Tibial nerve (tissue), 3 donors: ENCODE measurements around the gene SCRN1.

ENCODE experiments used
- POLR2A ChIP-seq, 2 donors: fragments of 450-650 bp; IDR thresholded peaks; one replicate each; pipeline ENCODE4 v1.6.1; 2017; ENCODE audit warnings: antibody characterized with exemption in 2 of 2, mild to moderate bottlenecking in 2 of 2, moderate library complexity in 2 of 2
- TF ChIP-seq, protein P1 (sequence below), 5 experiments: fragments of 200-600 bp in 3 of 5; fragments of 450-650 bp in 2 of 5; sonication (generic) in 3 of 5; IDR thresholded peaks; one replicate each; pipeline ENCODE4 v1.5.1; 2016 to 2019; ENCODE audit warnings: antibody characterized with exemption in 5 of 5, mild to moderate bottlenecking in 3 of 5, moderate library complexity in 2 of 5

DNA sequence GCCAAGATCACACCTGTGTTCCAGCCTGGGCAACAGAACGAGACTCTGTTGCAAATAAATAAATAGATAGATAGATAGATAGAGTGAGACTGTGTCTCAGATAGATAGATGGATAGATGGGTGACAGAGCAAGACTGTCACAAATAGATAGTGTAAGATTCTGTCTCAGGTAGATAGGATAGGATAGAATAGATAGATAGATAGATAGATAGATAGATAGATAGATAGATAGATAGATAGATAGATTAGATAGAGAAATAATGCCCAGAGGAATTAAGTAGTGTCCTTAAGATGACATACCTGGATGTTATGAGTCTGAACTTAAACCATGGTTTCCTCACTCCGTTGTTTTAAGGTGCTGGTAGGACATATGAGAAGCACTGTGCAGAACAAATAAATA, 46.6 kb upstream of the SCRN1 start:
- TF ChIP-seq, protein P1, sequence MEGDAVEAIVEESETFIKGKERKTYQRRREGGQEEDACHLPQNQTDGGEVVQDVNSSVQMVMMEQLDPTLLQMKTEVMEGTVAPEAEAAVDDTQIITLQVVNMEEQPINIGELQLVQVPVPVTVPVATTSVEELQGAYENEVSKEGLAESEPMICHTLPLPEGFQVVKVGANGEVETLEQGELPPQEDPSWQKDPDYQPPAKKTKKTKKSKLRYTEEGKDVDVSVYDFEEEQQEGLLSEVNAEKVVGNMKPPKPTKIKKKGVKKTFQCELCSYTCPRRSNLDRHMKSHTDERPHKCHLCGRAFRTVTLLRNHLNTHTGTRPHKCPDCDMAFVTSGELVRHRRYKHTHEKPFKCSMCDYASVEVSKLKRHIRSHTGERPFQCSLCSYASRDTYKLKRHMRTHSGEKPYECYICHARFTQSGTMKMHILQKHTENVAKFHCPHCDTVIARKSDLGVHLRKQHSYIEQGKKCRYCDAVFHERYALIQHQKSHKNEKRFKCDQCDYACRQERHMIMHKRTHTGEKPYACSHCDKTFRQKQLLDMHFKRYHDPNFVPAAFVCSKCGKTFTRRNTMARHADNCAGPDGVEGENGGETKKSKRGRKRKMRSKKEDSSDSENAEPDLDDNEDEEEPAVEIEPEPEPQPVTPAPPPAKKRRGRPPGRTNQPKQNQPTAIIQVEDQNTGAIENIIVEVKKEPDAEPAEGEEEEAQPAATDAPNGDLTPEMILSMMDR (IDR thresholded peaks at IDR 0.05): no peak
- no peak for TF ChIP-seq POLR2A (IDR thresholded peaks at IDR 0.05)
